ENCODE measurements around the gene ADAD2.

ADAD2 gene

DNA sequence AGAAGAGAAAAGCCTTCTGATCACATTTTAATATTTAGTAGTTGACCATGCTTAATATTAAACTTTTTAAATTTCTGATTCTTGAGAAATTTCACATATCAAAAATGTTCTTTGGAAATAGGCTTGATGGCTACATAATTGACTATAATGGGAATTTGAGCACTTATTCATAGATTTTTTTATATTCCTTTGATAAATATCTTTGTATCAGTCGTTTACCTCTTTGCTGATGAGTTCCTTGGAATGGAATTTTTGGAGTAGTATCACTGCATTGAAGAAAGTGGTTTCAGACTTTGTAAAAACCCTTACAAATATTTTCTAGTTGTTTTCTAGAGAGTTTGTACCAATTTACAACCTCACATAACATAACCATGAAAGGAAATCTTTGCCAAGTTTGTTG lies 31.2 kb upstream of the ADAD2 start:
- H3K27me3 ChIP-seq (ENCODE audit: control insufficient read depth, insufficient read depth, low read length) = peaks cover 20% of the 10 kb centered on the region

DNA sequence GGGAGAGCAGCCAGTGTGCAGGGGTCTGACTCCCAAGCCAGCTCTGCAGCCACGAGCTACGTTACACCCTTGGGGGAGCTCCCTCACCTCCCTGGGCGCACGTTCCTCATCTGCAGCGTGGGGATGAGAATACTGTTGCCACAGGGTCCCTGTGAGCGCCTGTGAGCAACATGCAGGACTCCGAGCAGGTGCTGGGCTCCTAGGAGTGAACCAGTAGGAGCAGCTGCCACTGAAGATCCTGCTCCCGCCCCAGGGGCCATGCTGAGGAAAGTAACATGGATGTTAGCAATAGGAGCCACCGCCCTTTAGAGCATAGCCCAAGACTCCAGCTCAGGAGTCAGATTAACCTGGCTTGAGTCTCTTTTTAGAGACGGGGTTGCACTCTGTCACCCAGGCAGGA lies 29.9 kb upstream of the ADAD2 start:
- Histone ChIP-seq H3K4me3 (ENCODE audit: low read length) (no peak overlapping the region), H3K9ac (ENCODE audit: low read length) (no peak overlapping the region), H3K36me3 (ENCODE audit: control insufficient read depth, insufficient read depth, low read length) (no peaks in the 10 kb centered on the region), H3K9me3 (ENCODE audit: control insufficient read depth, low read length) (no peaks in the 10 kb centered on the region), H3K27me3 (ENCODE audit: control insufficient read depth, insufficient read depth, low read length) (peaks cover 21% of the 10 kb centered on the region), H3K4me1 (ENCODE audit: control insufficient read depth, insufficient read depth, low read length) (no peaks in the 10 kb centered on the region)

More for the DNA sequence above, 31.2 kb upstream of the ADAD2 start:
- Histone ChIP-seq H3K4me3 (ENCODE audit: low read length) (no peak overlapping the region), H3K9me3 (ENCODE audit: control insufficient read depth, low read length) (no peaks in the 10 kb centered on the region), H3K9ac (ENCODE audit: low read length) (no peak overlapping the region), H3K4me1 (ENCODE audit: control insufficient read depth, insufficient read depth, low read length) (no peaks in the 10 kb centered on the region), H3K36me3 (ENCODE audit: control insufficient read depth, insufficient read depth, low read length) (no peaks in the 10 kb centered on the region)

DNA sequence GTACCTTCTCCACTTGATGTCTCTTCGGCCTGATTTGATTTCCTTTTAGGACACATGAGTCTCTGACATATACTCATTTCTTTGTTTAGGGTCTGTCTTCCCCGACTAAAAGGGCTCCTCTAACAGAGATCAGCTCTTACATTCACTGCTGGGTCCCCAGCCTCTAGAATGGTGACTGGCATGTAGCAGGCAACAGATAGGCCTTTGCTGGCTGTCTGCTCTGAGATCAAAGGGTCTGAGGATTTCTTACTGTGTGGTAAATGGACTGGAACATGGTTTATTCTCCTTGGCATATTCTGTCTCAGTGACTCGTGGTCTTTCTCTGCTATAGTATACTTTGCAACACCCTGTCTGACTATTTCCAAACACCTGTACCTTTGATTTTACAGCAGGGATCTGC lies 29.2 kb upstream of the ADAD2 start:
- Histone ChIP-seq H3K36me3 (ENCODE audit: control insufficient read depth, insufficient read depth, low read length) (no peaks in the 10 kb centered on the region), H3K27me3 (ENCODE audit: control insufficient read depth, insufficient read depth, low read length) (peaks cover 18% of the 10 kb centered on the region), H3K9ac (ENCODE audit: low read length) (no peak overlapping the region), H3K4me3 (ENCODE audit: low read length) (no peak overlapping the region), H3K9me3 (ENCODE audit: control insufficient read depth, low read length) (no peaks in the 10 kb centered on the region), H3K4me1 (ENCODE audit: control insufficient read depth, insufficient read depth, low read length) (no peaks in the 10 kb centered on the region)

DNA sequence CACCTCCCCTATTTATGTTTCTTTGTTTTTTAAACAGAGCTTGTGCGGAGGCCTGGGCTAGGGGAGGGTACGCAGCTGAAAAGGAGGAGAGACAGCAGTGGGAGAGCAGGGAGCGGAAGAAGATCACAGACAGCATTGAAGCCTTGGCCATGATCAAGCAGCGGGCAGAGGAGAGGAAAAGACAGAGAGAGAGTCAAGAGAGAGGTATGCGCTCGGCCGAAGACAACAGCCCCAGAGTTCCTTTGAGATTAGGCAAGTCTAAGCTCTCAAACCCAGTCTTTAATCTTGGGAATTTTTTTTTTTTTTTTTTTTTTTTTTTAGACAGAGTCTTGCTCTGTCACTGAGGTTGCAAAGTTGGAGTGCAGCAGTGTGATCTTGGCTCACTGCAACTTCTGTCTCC lies 25.2 kb upstream of the ADAD2 start:
- Histone ChIP-seq H3K27me3 (ENCODE audit: control insufficient read depth, insufficient read depth, low read length) (peaks cover 14% of the 10 kb centered on the region), H3K4me1 (ENCODE audit: control insufficient read depth, insufficient read depth, low read length) (no peaks in the 10 kb centered on the region), H3K36me3 (ENCODE audit: control insufficient read depth, insufficient read depth, low read length) (no peaks in the 10 kb centered on the region), H3K4me3 (ENCODE audit: low read length) (no peak overlapping the region), H3K9ac (ENCODE audit: low read length) (no peak overlapping the region), H3K9me3 (ENCODE audit: control insufficient read depth, low read length) (no peaks in the 10 kb centered on the region)

DNA sequence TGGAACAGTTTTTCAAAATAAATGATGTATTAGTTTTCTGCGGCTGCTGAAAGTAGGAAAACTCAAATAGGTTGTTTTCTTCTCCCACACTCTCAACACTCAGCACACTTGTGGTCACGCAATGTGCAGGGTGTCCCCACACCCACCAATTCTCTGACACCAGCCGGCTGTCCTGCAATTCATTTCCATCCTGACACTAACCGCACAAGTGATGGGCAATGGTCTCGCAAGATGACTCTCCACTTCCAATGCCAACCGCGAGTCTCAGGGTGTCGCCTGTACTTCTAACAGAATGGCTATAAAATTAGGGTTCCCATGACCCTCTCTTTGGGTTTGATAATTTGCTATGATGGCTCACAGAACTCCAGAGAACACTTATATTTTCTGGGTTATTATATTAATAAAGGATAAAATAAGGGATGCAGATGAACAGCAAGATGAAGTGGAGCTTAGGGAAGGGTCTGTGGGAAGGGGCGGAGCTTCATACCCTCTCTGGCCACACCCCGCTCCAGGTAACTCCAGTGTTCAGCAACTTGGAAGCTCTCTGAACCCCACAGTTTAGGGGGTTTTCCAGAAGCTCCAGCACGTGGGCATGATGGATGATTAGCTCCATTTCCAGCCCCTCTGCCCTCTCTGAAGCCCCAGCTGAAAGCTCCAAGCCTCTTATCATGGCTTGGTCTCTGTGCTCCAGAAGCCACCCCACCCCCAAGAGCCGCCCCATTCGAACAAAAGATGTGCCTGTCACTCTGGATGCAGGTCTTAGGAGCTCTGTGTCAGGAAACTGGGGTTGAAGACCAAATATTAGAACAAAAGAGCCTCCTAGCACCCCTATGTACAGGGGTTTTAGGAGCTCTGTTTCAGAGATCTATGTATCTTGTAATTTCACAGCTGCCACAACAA lies 23.9 kb upstream of the ADAD2 start:
- Histone ChIP-seq H3K27me3 (ENCODE audit: control insufficient read depth, insufficient read depth, low read length) (peaks cover 10% of the 10 kb centered on the region), H3K9ac (ENCODE audit: low read length) (no peak overlapping the region), H3K36me3 (ENCODE audit: control insufficient read depth, insufficient read depth, low read length) (no peaks in the 10 kb centered on the region), H3K4me1 (ENCODE audit: control insufficient read depth, insufficient read depth, low read length) (no peaks in the 10 kb centered on the region), H3K4me3 (ENCODE audit: low read length) (no peak overlapping the region), H3K9me3 (ENCODE audit: control insufficient read depth, low read length) (no peaks in the 10 kb centered on the region)

DNA sequence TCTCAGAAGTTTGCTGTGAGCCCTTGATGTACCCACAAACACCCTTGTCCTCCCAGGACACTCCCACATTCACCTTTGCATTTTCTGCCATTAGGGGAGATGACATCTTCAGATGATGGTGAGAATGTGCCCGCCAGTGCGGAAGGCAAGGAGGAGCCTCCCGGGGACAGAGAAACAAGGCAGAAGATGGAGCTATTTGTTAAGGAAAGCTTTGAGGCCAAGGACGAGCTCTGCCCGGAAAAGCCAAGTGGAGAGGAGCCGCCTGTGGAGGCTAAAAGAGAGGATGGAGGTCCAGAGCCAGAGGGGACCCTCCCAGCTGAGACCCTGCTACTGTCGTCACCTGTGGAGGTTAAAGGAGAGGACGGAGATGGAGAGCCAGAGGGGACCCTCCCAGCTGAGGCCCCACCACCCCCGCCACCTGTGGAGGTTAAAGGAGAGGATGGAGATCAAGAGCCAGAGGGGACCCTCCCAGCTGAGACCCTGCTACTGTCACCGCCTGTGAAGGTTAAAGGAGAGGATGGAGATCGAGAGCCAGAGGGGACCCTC lies 21.1 kb upstream of the ADAD2 start:
- Histone ChIP-seq H3K4me1 (ENCODE audit: control insufficient read depth, insufficient read depth, low read length) (no peaks in the 10 kb centered on the region), H3K36me3 (ENCODE audit: control insufficient read depth, insufficient read depth, low read length) (no peaks in the 10 kb centered on the region), H3K9ac (ENCODE audit: low read length) (no peak overlapping the region), H3K27me3 (ENCODE audit: control insufficient read depth, insufficient read depth, low read length) (peaks cover 5% of the 10 kb centered on the region), H3K9me3 (ENCODE audit: control insufficient read depth, low read length) (no peaks in the 10 kb centered on the region), H3K4me3 (ENCODE audit: low read length) (no peak overlapping the region)

DNA sequence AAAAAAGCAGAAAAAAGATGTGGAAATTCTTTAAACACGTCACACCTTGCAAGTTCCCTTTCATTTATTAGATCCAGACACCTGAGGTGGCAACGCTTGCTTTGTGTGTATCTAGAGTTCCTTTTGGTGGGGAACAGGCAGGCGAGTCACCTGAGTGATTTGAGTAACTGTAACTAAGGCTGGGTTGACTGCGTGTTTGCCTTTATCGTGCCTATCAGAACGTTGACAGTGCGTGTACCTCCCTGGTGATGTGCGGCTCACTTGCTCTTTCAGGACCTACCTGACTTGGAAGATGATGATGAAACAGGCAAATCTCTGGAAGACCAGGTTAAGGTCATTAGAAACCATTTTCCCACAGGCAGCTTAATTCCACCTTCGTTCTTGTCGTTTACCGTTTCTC lies 16.6 kb upstream of the ADAD2 start:
- peaks cover 4% of the 10 kb centered on the region for H3K27me3 ChIP-seq (ENCODE audit: control insufficient read depth, insufficient read depth, low read length)
- peaks cover 18% of the 10 kb centered on the region for H3K4me1 ChIP-seq (ENCODE audit: control insufficient read depth, insufficient read depth, low read length)
- H3K9me3 ChIP-seq (ENCODE audit: control insufficient read depth, low read length) = no peaks in the 10 kb centered on the region
- no peak overlapping the region for H3K4me3 ChIP-seq (ENCODE audit: low read length)
- no peaks in the 10 kb centered on the region for H3K36me3 ChIP-seq (ENCODE audit: control insufficient read depth, insufficient read depth, low read length)
- no peak overlapping the region for H3K9ac ChIP-seq (ENCODE audit: low read length)

DNA sequence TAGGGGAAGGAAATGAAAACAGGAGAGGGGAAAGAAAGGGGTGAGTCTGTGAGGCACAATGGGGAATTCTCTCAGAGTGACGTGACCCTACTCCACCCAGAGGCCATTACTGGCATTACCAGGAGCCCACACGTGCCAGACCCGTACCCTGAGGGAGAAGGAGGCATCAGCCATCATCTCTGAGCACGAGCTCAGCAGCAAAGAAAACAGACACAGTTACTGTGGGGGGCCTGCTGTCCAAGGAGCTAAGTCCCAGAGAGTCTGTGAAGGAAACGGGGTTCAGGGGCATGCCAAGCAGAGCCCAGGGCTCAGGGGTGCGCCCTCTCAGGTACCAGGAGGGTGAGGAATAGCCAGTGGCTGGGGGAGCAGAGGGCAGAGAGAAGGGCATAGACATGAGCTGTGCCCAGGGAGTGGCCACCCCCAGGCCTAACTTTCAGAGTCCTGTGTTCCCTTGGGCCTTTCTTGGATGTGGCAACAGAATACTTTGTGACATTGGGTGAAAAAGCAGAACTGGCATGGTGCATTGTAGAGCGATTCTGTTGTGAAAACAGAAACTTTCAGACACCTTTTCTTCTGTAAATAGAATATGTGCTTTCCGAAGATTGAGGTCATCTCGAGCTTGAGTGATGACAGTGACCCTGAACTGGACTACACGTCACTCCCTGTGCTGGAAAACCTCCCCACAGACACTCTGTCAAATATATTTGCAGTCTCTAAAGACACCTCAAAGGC lies 15.4 kb upstream of the ADAD2 start:
- Histone ChIP-seq H3K4me1 (ENCODE audit: control insufficient read depth, insufficient read depth, low read length) (peaks cover 18% of the 10 kb centered on the region), H3K9ac (ENCODE audit: low read length) (no peak overlapping the region), H3K4me3 (ENCODE audit: low read length) (no peak overlapping the region), H3K9me3 (ENCODE audit: control insufficient read depth, low read length) (no peaks in the 10 kb centered on the region), H3K36me3 (ENCODE audit: control insufficient read depth, insufficient read depth, low read length) (no peaks in the 10 kb centered on the region), H3K27me3 (ENCODE audit: control insufficient read depth, insufficient read depth, low read length) (peaks cover 4% of the 10 kb centered on the region)

DNA sequence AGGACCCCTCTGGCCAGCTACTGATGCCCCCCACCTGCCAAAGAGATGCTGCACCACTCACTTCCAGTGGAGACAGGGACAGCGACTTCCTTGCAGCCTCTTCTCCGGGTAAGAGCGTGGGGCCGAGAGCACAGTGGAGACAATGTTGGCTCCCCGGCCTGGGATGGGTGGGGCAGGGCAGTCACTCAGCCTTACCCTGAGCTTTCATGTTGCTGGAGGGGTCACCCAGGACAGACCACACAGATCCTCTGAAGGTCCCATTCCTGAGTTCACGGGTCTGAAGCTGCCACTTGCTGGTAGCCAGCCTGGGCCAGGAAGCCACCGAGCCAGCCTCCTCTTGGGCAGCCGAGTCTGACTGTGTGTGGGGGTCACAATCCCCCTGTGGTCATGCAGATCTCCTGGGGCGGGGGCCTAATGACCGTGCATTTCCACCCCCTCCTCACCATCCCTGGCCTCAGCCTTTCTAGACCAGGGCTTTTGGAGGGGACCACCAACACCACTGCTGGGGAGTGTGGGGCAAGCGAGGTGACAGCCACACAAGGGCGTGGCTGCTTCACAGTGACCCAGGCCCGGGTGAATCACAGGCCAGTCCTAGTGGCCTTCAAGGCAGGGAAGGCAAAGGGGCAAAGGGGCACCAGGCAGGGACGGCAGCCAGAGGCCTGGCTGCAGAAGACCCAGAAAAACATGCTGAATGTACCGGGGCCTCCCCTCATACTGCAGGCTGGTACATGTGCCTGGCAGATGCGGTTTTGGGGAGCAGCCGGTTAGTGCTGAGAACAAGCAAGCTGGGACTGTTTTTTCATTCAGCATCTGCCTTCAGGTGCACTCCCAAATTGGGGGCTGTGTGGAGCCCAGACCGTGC lies 14.5 kb upstream of the ADAD2 start:
- Histone ChIP-seq H3K4me3 (ENCODE audit: low read length) (no peak overlapping the region), H3K9me3 (ENCODE audit: control insufficient read depth, low read length) (no peaks in the 10 kb centered on the region), H3K9ac (ENCODE audit: low read length) (no peak overlapping the region), H3K4me1 (ENCODE audit: control insufficient read depth, insufficient read depth, low read length) (peaks cover 18% of the 10 kb centered on the region), H3K27me3 (ENCODE audit: control insufficient read depth, insufficient read depth, low read length) (peaks cover 4% of the 10 kb centered on the region), H3K36me3 (ENCODE audit: control insufficient read depth, insufficient read depth, low read length) (no peaks in the 10 kb centered on the region)

DNA sequence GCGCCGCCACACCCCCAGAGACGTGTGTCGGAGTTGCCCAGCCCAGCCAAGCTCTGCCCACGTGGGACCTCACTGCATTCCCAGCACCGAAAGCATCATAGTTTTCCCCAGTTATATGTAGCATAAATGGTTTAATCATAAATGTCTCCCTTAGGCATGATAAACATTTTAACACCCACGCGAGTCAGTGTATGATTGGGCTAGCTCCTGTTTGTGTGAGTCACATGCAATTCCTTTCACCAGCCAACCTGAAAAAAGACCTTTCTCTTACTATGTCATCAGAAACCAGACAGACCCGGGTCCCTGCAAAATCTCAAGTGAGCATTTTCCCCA lies 13.2 kb upstream of the ADAD2 start:
- no peak overlapping the region for H3K9ac ChIP-seq (ENCODE audit: low read length)

DNA sequence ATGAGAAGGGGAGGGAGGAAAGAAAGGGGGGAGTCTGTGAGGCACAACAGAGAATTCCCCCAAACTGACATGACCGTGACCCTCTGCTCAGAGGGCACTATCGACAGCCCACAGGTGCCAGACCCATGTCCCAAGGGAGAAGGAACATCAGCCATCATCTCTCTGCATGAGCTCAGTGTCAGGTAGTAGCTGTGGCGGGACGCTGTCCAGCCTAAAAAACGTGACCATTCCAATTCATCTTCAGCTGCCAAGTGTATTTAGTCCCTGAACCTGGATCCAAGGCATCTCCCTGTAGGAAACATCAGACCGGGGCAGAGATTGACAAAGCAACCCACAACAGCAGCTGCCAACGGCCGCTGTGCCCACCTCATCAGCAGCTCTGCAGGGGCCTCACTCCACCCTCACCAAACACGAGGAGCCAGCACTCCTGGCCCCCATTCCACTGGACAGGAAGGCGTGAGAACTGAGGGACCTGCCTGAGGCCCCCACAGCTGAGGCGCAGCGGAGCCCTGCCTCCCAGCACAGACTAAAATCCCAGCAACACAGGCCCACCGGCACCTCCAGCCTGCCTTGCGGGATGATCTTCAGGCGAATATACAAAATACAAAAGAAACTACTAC lies 12.7 kb upstream of the ADAD2 start:
- no peaks in the 10 kb centered on the region for H3K9me3 ChIP-seq (ENCODE audit: control insufficient read depth, low read length)
- peaks cover 4% of the 10 kb centered on the region for H3K36me3 ChIP-seq (ENCODE audit: control insufficient read depth, insufficient read depth, low read length)
- no peak overlapping the region for H3K9ac ChIP-seq (ENCODE audit: low read length)
- peaks cover 18% of the 10 kb centered on the region for H3K4me1 ChIP-seq (ENCODE audit: control insufficient read depth, insufficient read depth, low read length)
- no peaks in the 10 kb centered on the region for H3K27me3 ChIP-seq (ENCODE audit: control insufficient read depth, insufficient read depth, low read length)
- H3K4me3 ChIP-seq (ENCODE audit: low read length) = no peak overlapping the region

More for the DNA sequence above, 13.2 kb upstream of the ADAD2 start:
- Histone ChIP-seq H3K4me1 (ENCODE audit: control insufficient read depth, insufficient read depth, low read length) (peaks cover 18% of the 10 kb centered on the region), H3K27me3 (ENCODE audit: control insufficient read depth, insufficient read depth, low read length) (peaks cover 2% of the 10 kb centered on the region), H3K9me3 (ENCODE audit: control insufficient read depth, low read length) (no peaks in the 10 kb centered on the region), H3K4me3 (ENCODE audit: low read length) (no peak overlapping the region), H3K36me3 (ENCODE audit: control insufficient read depth, insufficient read depth, low read length) (peaks cover 4% of the 10 kb centered on the region)
